NOMO-1 treated with DMSO at 0.1 percent for 48 hours (cell line): ENCODE data around the gene PDE6B.

Experiments
- DNase-seq: peaks from one replicate; lab custom pipeline; 2025; ENCODE audit not compliant: unreplicated experiment; lab: John Stamatoyannopoulos, UW

PDE6B gene

GRCh38 chr4:655464-656151 lies 30.2 kb downstream of the PDE6B start:
- DNase-seq: no peak

GRCh38 chr4:656436-657337 lies 31.3 kb downstream of the PDE6B start:
- DNase-seq: no peak

- DNase-seq: no peak
Measured at GRCh38 chr4:657338-657833, 32.0 kb downstream of the PDE6B start.

GRCh38 chr4:657834-658667 lies 32.7 kb downstream of the PDE6B start:
- DNase-seq: no peak

GRCh38 chr4:658681-659667 lies 33.6 kb downstream of the PDE6B start:
- no peak for DNase-seq

GRCh38 chr4:659851-660250 lies 34.5 kb downstream of the PDE6B start:
- DNase-seq: no peak

- DNase-seq: no peak
Measured at GRCh38 chr4:660401-660800, 35.0 kb downstream of the PDE6B start.

- no peak for DNase-seq
Measured at GRCh38 chr4:661231-661630, 35.9 kb downstream of the PDE6B start.

- DNase-seq: no peak
Measured at GRCh38 chr4:661881-662761, 36.7 kb downstream of the PDE6B start.

GRCh38 chr4:663046-663437 lies 37.7 kb downstream of the PDE6B start:
- no peak for DNase-seq

GRCh38 chr4:663438-664428 lies 38.4 kb downstream of the PDE6B start:
- DNase-seq: no peak

- DNase-seq: no peak
Measured at GRCh38 chr4:664713-665231, 39.4 kb downstream of the PDE6B start.

GRCh38 chr4:665381-665750 lies 40.0 kb downstream of the PDE6B start:
- no peak for DNase-seq

GRCh38 chr4:665751-666435 lies 40.5 kb downstream of the PDE6B start:
- no peak for DNase-seq

GRCh38 chr4:666436-666810 lies 41.0 kb downstream of the PDE6B start:
- DNase-seq: no peak

- no peak for DNase-seq
Measured at GRCh38 chr4:666822-667544, 41.6 kb downstream of the PDE6B start.

- no peak for DNase-seq
Measured at GRCh38 chr4:667545-667925, 42.2 kb downstream of the PDE6B start.
